K562 (cell line): ENCODE measurements around the gene BEST2. TPM values are rescaled to one million over a fixed set of nuclear protein-coding genes. Genes with fewer than 3 reads are reported as not detected.

Source experiments
- ARHGAP35 ChIP-seq: fragments of 450-650 bp; IDR thresholded peaks from 2 replicates; pipeline ENCODE4 v1.6.1; 2018; ENCODE audit not compliant: partially characterized antibody
- ARID2 ChIP-seq: fragments of 450-650 bp; IDR thresholded peaks from 2 replicates; pipeline ENCODE4 v1.6.1; 2017; ENCODE audit warnings: antibody characterized with exemption, mild to moderate bottlenecking
- CBFA2T3 ChIP-seq: fragments of 450-650 bp; IDR thresholded peaks from 2 replicates; pipeline ENCODE4 v1.6.1; 2017
- CBX2 ChIP-seq: fragments of 200-600 bp; sonication (generic); IDR thresholded peaks from one replicate; pipeline ENCODE4 v1.6.1; 2012; ENCODE audit warnings: mild to moderate bottlenecking, low read length, inconsistent platforms; ENCODE audit not compliant: insufficient read depth, poor library complexity, severe bottlenecking
- CREB1 ChIP-seq, 2 experiments: sonication (generic) in 1 of 2; formaldehyde crosslinking in 1 of 2; IDR thresholded peaks; 2 replicates each; pipeline versions ENCODE4 v1.6.1 to v1.8.0; 2012 to 2022; ENCODE audit warnings: inconsistent platforms in 1 of 2, mild to moderate bottlenecking in 1 of 2, missing genetic modification reagents in 1 of 2, moderate library complexity in 1 of 2
- ERF ChIP-seq: fragments of 450-650 bp; formaldehyde crosslinking; IDR thresholded peaks from 2 replicates; pipeline ENCODE4 v1.4.0; 2020; ENCODE audit warnings: mild to moderate bottlenecking, mixed read lengths
- GABPB2 ChIP-seq: fragments of 250-450 bp; sonication (Bioruptor Pico); conservative IDR thresholded peaks from 2 replicates; pipeline ENCODE4 v1.5.1; 2021; ENCODE audit warnings: mild to moderate bottlenecking
- GATAD2B ChIP-seq: fragments of 450-650 bp; IDR thresholded peaks from 2 replicates; pipeline ENCODE4 v1.6.1; 2017; ENCODE audit warnings: mild to moderate bottlenecking, borderline replicate concordance
- HDAC2 ChIP-seq: fragments of 450-650 bp; IDR thresholded peaks from 2 replicates; pipeline ENCODE4 v1.6.1; 2016; ENCODE audit warnings: mild to moderate bottlenecking
- IFI16 ChIP-seq: fragments of 250-450 bp; sonication (Bioruptor Pico); IDR thresholded peaks from 2 replicates; pipeline ENCODE4 v2.1.2; 2022; ENCODE audit warnings: mild to moderate bottlenecking, inconsistent platforms
- KLF1 ChIP-seq: fragments of 450-650 bp; IDR thresholded peaks from 2 replicates; pipeline ENCODE4 v1.6.1; 2016; ENCODE audit warnings: missing genetic modification characterization, missing compliant biosample characterization
- MCM2 ChIP-seq: fragments of 450-650 bp; IDR thresholded peaks from 2 replicates; pipeline ENCODE4 v1.6.1; 2017; ENCODE audit warnings: low read depth, mild to moderate bottlenecking
- PHB ChIP-seq: fragments of 250-450 bp; sonication (Bioruptor Pico); IDR thresholded peaks from 2 replicates; pipeline ENCODE4 v1.5.0; 2021
- POLR2AphosphoS5 ChIP-seq: IDR thresholded peaks from 2 replicates; pipeline ENCODE4 v1.6.1; 2011; ENCODE audit warnings: mild to moderate bottlenecking, low read depth, low read length, moderate library complexity; ENCODE audit not compliant: control insufficient read depth, insufficient read depth
- SIRT6 ChIP-seq: IDR thresholded peaks from one replicate; pipeline ENCODE4 v1.6.1; 2012; ENCODE audit warnings: low read depth, mild to moderate bottlenecking, control low read depth, inconsistent platforms, low read length, moderate library complexity
- SPI1 ChIP-seq: IDR thresholded peaks from 2 replicates; pipeline ENCODE4 v1.6.1; 2011; ENCODE audit warnings: low read depth, low read length, control low read depth, borderline replicate concordance
- SRSF7 ChIP-seq: fragments of 200-400 bp; formaldehyde crosslinking; optimal IDR thresholded peaks from 2 replicates; pipeline ENCODE3; 2017; ENCODE audit warnings: mild to moderate bottlenecking, low read depth, low read length
- STAT5A ChIP-seq: IDR thresholded peaks from 2 replicates; pipeline ENCODE4 v1.6.1; 2012; ENCODE audit warnings: low read length, inconsistent platforms, borderline replicate concordance
- TBL1XR1 ChIP-seq, 2 experiments: IDR thresholded peaks; 2 replicates each; pipeline ENCODE4 v1.6.1; 2012; ENCODE audit warnings: improper control_type of control experiment in 2 of 2, low read length in 2 of 2, mild to moderate bottlenecking in 1 of 2
- ZC3H4 ChIP-seq: sonication (generic); formaldehyde crosslinking; IDR thresholded peaks from 2 replicates; pipeline ENCODE4 v1.9.0; 2021; ENCODE audit warnings: missing genetic modification reagents, borderline replicate concordance
- ZNF124 ChIP-seq: sonication (generic); formaldehyde crosslinking; IDR thresholded peaks from 2 replicates; pipeline ENCODE4 v1.8.1; 2022; ENCODE audit warnings: missing genetic modification reagents
- ZNF324 ChIP-seq: fragments of 250-450 bp; sonication (Bioruptor Pico); IDR thresholded peaks from 2 replicates; pipeline ENCODE4 v1.4.0; 2020; ENCODE audit warnings: mild to moderate bottlenecking
- ZNF431 ChIP-seq: sonication (generic); formaldehyde crosslinking; IDR thresholded peaks from 2 replicates; pipeline ENCODE4 v1.8.0; 2022; ENCODE audit warnings: mild to moderate bottlenecking, missing genetic modification reagents
- ZNF507 ChIP-seq: conservative IDR thresholded peaks from 2 replicates; pipeline ENCODE4 v1.6.1; 2017; ENCODE audit warnings: missing genetic modification characterization, missing compliant biosample characterization
- polyA plus RNA-seq, 8 experiments: library from polyadenylated mRNA; depleted of rRNA in 4 of 8; stranded (reverse) in 5 of 8; unstranded in 3 of 8; fragments of >200 nt; fragmentation: Nextera tagmentation in 2 of 8; fragmentation: Illumina TruSeq in 1 of 8; extraction: Ambion mirVana in 2 of 8; extraction: Trizol in 1 of 8; gene quantifications; 2 replicates each; pipeline versions ENCODE4 v1.2.1 to v1.2.3, GENCODE V29; 2011 to 2014; ENCODE audit warnings: inconsistent platforms in 1 of 8, missing spikeins in 1 of 8
- total RNA-seq, 7 experiments: library from RNA; depleted of rRNA in 6 of 7; stranded (reverse); fragments of >200 nt in 6 of 7; fragmentation: Illumina TruSeq in 2 of 7; extraction: Trizol in 2 of 7; gene quantifications; 2 replicates each; pipeline versions ENCODE4 v1.2.1 to v1.2.3, GENCODE V29; 2011 to 2021; ENCODE audit warnings: low replicate concordance in 1 of 7
- TF ChIP-seq, protein P1 (sequence below): sonication (generic); formaldehyde crosslinking; IDR thresholded peaks from 2 replicates; pipeline ENCODE4 v1.8.1; 2023; ENCODE audit warnings: mild to moderate bottlenecking, missing genetic modification reagents
- TF ChIP-seq, protein P2 (sequence below), 2 experiments: fragments of 450-650 bp in 1 of 2; sonication (generic) in 1 of 2; formaldehyde crosslinking in 1 of 2; IDR thresholded peaks in 1 of 2; conservative IDR thresholded peaks in 1 of 2; 2 replicates each; pipeline versions ENCODE4 v1.6.1 to v1.8.1; 2016 to 2023; ENCODE audit warnings: mild to moderate bottlenecking in 2 of 2, moderate library complexity in 2 of 2, inconsistent platforms in 1 of 2, missing genetic modification reagents in 1 of 2
- TF ChIP-seq, protein P3 (sequence below): fragments of 450-650 bp; conservative IDR thresholded peaks from 2 replicates; pipeline ENCODE4 v1.6.1; 2016; ENCODE audit warnings: missing genetic modification characterization, low read depth, mild to moderate bottlenecking, missing compliant biosample characterization, moderate library complexity

BEST2 gene
- total and polyA plus RNA-seq, 9 of the 15 experiments (the other 6 are each of a cell fraction or from before 2014, with no cell fraction given) = not detected

DNA sequence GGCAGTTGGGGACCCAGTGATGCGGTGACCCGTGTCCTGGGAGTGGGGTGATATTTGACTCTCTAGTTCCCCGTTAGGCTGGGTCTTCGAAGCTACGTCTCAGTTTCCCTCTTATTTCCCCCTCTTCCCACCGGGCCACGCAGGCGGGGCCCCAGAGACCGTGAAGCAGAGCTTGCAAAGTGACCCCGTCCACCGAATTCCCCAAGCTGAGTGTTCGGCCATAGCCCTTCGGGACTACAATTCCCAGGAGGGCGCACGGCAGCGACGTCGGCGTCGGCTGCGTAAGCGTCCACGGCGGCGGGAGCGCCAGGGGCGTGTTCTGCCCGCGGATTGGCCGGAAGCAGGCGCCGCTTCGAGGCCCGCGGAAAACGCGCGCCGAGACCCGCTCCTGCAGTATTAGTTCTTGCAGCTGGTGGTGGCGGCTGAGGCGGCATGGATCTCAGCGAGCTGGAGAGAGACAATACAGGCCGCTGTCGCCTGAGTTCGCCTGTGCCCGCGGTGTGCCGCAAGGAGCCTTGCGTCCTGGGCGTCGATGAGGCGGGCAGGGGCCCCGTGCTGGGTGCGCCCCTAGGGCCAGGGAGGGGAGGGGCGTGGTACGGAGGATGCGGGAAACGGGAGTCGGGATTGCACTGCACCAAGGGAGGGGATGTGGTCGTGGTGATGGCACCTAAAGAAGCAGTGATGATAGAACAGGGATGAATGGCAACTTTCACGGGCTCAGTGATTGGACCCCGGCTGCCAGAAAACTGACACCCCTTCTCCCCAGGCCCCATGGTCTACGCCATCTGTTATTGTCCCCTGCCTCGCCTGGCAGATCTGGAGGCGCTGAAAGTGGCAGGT is 54.9 kb downstream of the BEST2 start, which contains the start of gene RNASEH2A (continued):
- TF ChIP-seq, protein P1, sequence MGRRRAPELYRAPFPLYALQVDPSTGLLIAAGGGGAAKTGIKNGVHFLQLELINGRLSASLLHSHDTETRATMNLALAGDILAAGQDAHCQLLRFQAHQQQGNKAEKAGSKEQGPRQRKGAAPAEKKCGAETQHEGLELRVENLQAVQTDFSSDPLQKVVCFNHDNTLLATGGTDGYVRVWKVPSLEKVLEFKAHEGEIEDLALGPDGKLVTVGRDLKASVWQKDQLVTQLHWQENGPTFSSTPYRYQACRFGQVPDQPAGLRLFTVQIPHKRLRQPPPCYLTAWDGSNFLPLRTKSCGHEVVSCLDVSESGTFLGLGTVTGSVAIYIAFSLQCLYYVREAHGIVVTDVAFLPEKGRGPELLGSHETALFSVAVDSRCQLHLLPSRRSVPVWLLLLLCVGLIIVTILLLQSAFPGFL = no peak; the same call in 1 of the 2 replicates
- no peak for TF ChIP-seq TBL1XR1 (IDR thresholded peaks at IDR 0.05; ENCODE audit: low read length in 2 of 2)
- no peak for TF ChIP-seq SPI1
- no peak for TF ChIP-seq ARID2
- peak; percentile 98 for TF ChIP-seq KLF1
- no peak for TF ChIP-seq PHB (CRISPR knock-in tag)
- no peak for TF ChIP-seq SIRT6
- no peak for TF ChIP-seq SRSF7
- TF ChIP-seq GATAD2B = no peak
- 0 out of 2 replicates have a peak, but pooled peaks have one; percentile 21 for TF ChIP-seq ERF (CRISPR knock-in tag)
- TF ChIP-seq ZC3H4 (CRISPR knock-in tag) = no peak
- TF ChIP-seq, protein P2, sequence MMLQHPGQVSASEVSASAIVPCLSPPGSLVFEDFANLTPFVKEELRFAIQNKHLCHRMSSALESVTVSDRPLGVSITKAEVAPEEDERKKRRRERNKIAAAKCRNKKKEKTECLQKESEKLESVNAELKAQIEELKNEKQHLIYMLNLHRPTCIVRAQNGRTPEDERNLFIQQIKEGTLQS (IDR thresholded peaks at IDR 0.05) = no peak
- TF ChIP-seq, protein P2 (CRISPR knock-in tag; conservative IDR thresholded peaks at IDR 0.05) = peak; percentile 44; the same call in 1 of the 2 replicates
- no peak for TF ChIP-seq IFI16 (CRISPR knock-in tag)
- TF ChIP-seq HDAC2 = peak; percentile 41; the same call in 1 of the 2 replicates
- TF ChIP-seq POLR2AphosphoS5 = peak; percentile 72; the same call in 1 of the 2 replicates
- no peak for TF ChIP-seq STAT5A
- no peak for TF ChIP-seq ZNF124
- peak; percentile 95 for TF ChIP-seq CREB1 (IDR thresholded peaks at IDR 0.05)
- peak; percentile 96 for TF ChIP-seq CREB1 (CRISPR knock-in tag; IDR thresholded peaks at IDR 0.05)
- peak; percentile 22 for TF ChIP-seq ARHGAP35
- no peak for TF ChIP-seq ZNF324 (CRISPR knock-in tag)
- TF ChIP-seq MCM2 = no peak
- TF ChIP-seq, protein P3, sequence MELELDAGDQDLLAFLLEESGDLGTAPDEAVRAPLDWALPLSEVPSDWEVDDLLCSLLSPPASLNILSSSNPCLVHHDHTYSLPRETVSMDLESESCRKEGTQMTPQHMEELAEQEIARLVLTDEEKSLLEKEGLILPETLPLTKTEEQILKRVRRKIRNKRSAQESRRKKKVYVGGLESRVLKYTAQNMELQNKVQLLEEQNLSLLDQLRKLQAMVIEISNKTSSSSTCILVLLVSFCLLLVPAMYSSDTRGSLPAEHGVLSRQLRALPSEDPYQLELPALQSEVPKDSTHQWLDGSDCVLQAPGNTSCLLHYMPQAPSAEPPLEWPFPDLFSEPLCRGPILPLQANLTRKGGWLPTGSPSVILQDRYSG (tag) = no peak
- TF ChIP-seq CBFA2T3 = no peak; the same call in 1 of the 2 replicates
- no peak for TF ChIP-seq GABPB2 (CRISPR knock-in tag)
- TF ChIP-seq CBX2 = no peak
- TF ChIP-seq ZNF431 (CRISPR knock-in tag) = no peak
- TF ChIP-seq ZNF507 = no peak
